Astrocyte (in vitro differentiated cells and primary cell): ENCODE data around the gene SNAI1.

Source experiments
- EZH2 ChIP-seq: IDR thresholded peaks from 2 replicates; pipeline ENCODE4 v1.6.1; 2012; ENCODE audit warnings: mild to moderate bottlenecking, low read length, inconsistent platforms; ENCODE audit not compliant: insufficient read depth
- TF ChIP-seq, protein P1 (sequence below): IDR thresholded peaks from 2 replicates; pipeline ENCODE4 v1.5.1; 2011; ENCODE audit warnings: low read depth, mild to moderate bottlenecking, inconsistent platforms, low read length, moderate library complexity; ENCODE audit not compliant: insufficient read depth

GRCh38 chr20:50014570-50015562 lies 32.1 kb downstream of the SNAI1 start:
- TF ChIP-seq, protein P1, sequence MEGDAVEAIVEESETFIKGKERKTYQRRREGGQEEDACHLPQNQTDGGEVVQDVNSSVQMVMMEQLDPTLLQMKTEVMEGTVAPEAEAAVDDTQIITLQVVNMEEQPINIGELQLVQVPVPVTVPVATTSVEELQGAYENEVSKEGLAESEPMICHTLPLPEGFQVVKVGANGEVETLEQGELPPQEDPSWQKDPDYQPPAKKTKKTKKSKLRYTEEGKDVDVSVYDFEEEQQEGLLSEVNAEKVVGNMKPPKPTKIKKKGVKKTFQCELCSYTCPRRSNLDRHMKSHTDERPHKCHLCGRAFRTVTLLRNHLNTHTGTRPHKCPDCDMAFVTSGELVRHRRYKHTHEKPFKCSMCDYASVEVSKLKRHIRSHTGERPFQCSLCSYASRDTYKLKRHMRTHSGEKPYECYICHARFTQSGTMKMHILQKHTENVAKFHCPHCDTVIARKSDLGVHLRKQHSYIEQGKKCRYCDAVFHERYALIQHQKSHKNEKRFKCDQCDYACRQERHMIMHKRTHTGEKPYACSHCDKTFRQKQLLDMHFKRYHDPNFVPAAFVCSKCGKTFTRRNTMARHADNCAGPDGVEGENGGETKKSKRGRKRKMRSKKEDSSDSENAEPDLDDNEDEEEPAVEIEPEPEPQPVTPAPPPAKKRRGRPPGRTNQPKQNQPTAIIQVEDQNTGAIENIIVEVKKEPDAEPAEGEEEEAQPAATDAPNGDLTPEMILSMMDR, result no peak
- TF ChIP-seq EZH2, result no peak
